Hematopoietic multipotent progenitor cell (in vitro differentiated cells): ENCODE data around the gene CLMP. TPM values are rescaled to one million over a fixed set of nuclear protein-coding genes. Genes with fewer than 3 reads are reported as not detected.

Source experiments
- DNase-seq, 3 donors: peaks; one replicate each; pipeline ENCODE4 v3.0.0-alpha.2; 2011 to 2015; ENCODE audit warnings: low read depth in 2 of 3, low spot score in 2 of 3
- small RNA-seq: library from RNA; depleted of rRNA; stranded (forward); fragments of <200 nt; gene quantifications from one replicate; pipeline ENCODE3, GENCODE V24; 2012
- total RNA-seq: library from RNA; depleted of rRNA; stranded (reverse); fragments of >200 nt; gene quantifications from one replicate; pipeline ENCODE4 v1.2.3, GENCODE V29; 2012

CLMP gene
- total RNA-seq, 1 donor: under 0.01 TPM

GRCh38 chr11:123040111-123040432 lies 155.0 kb downstream of the CLMP start:
- DNase-seq: no peak

- DNase-seq: no peak
Observed at GRCh38 chr11:123035831-123036230, 159.2 kb downstream of the CLMP start.

- DNase-seq: peak in 2 of 3 donors; percentile 17 to 35
Observed at GRCh38 chr11:123034597-123034996, 160.5 kb downstream of the CLMP start.

- peak in 1 of 3 donors; percentile 9 for DNase-seq
Observed at GRCh38 chr11:123033895-123034294, 161.2 kb downstream of the CLMP start.

- no peak for DNase-seq
Observed at GRCh38 chr11:123030517-123030916, 164.5 kb downstream of the CLMP start.

GRCh38 chr11:123020968-123021367 lies 174.1 kb downstream of the CLMP start:
- DNase-seq: peak in 2 of 3 donors; percentile 68 to 85

Small RNA genes within 50 kb of the gene (small RNA-seq; reads per million reads assigned to genes)
- gene RPL31P47 (not detected), gene SNORD14C (not detected), gene SNORD14D (not detected), gene SNORD14E (418 reads per million, percentile 98 among the genes with 10 or more reads in this experiment)

Other genes starting within 250 kb of the CLMP start
- not detected for gene BSX, start 213.4 kb downstream of the CLMP start, total RNA-seq
- gene HSPA8, start 133.1 kb downstream of the CLMP start, total RNA-seq: 951 TPM
- gene GRAMD1B, start 235.0 kb upstream of the CLMP start, total RNA-seq: 18.9 TPM